HG02884 (cell line): Measurements from ENCODE around the gene MAD1L1.

ENCODE experiments used
- ATAC-seq: cut with Tn5 transposase; IDR thresholded peaks from one replicate; pipeline ENCODE4 v1.9.1; 2021; ENCODE audit warnings: mild to moderate bottlenecking, moderate library complexity; ENCODE audit not compliant: unreplicated experiment

Gene MAD1L1

GRCh38 chr7:2019711-2020511, 212.8 kb downstream of the MAD1L1 start:
- ATAC-seq: no peak

DNA sequence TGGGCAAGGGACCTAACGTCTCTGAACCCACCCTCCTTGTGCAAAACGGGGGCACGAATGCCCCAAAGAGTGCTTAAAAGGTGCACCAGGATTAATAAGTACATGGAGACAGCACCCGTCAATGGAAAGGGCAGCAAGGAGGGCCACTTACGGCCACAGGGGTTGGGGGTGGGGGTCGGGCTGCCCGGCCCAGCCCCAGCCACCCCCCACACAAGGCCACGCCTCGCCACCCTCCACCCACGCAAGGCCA, 213.4 kb downstream of the MAD1L1 start:
- no peak for ATAC-seq

GRCh38 chr7:2018569-2019460, 213.9 kb downstream of the MAD1L1 start:
- ATAC-seq: no peak

GRCh38 chr7:2017914-2018568, 214.7 kb downstream of the MAD1L1 start:
- ATAC-seq: no peak

DNA sequence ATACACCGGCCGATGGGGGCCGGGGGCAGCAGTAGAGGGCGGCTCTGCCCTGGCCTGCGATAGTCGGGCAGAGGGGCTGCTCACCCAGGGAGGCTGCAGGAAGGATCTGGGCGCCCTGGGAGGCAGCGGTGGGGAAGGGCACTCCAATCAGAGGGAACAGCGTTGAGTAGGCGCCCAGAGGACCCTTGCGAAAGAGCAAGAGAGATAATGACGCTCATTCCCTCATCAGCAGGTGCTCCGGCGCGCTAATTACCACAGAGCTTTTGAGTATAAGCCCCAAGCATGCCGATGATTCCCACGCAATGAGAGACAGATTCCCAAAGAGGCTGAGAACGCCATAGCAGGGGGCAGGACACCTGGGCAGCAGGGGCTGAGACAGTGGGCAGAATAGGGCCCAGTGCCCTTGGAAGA, 215.3 kb downstream of the MAD1L1 start:
- ATAC-seq: no peak

DNA sequence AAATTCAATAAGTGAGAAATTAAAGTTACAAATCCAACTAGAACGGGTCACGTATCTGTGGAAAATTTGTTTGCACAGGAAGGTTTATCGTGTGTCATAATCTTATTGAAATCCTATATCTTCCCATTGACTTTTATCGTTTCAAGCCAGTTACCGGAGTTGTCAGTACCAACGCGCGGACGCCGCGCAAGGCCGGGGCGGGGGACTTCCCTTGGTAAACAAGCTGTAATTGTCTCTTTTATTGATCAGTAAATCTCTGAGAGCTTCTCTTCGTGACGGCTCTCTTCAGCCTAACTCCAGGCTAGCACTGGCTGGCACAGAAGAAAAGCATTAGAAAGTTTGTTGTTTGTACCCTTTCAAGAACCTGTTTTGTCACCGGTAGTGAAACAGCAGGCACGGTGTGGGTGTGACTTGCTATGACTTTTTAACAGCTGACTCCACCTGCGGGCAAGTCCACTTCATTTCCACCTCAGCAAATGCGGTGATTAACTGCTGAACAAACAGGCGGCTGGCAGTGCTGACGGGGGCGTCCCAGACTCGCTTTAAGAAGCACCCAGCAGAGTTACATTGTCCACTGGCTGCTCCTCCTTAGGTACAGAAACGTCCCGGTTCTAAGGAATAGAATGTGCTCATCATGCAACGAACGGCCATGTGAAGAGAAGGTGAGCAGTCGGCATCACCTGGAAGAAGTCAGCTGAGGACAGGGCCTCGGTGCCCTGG, 215.8 kb downstream of the MAD1L1 start:
- ATAC-seq: no peak

DNA sequence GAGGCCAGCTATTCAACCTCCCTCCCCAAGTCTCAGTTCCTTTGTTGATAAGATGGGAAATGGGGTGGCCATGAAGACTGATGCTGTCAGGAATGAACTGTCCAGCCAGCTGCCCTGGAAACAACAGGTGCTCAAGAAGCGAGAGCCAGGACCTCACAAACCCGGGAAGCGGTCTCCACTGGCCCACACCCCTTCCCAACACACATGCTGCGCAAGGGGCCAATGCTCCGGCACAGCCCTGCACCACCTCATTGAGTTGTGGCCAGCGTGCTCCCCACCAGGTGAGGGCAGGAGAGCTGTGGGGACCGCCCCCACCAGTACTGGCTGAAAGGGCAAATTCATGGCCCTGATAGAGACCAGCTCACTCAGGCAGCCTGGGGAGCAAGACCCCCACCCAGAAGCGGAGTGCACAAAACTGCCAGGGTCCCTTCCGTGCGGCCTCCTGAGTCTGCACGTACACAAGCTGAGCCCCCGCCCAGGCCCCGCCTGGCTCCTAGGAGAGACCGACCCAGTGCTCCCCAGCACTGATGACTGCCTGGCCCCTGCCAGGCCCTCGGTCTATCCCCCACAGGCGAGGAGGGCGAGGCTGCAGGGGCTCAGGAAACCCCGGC, 216.6 kb downstream of the MAD1L1 start:
- no peak for ATAC-seq

- ATAC-seq: no peak
Observed at GRCh38 chr7:2015251-2015871, 217.4 kb downstream of the MAD1L1 start.

- ATAC-seq: no peak
Observed at GRCh38 chr7:2014391-2015241, 218.1 kb downstream of the MAD1L1 start.

DNA sequence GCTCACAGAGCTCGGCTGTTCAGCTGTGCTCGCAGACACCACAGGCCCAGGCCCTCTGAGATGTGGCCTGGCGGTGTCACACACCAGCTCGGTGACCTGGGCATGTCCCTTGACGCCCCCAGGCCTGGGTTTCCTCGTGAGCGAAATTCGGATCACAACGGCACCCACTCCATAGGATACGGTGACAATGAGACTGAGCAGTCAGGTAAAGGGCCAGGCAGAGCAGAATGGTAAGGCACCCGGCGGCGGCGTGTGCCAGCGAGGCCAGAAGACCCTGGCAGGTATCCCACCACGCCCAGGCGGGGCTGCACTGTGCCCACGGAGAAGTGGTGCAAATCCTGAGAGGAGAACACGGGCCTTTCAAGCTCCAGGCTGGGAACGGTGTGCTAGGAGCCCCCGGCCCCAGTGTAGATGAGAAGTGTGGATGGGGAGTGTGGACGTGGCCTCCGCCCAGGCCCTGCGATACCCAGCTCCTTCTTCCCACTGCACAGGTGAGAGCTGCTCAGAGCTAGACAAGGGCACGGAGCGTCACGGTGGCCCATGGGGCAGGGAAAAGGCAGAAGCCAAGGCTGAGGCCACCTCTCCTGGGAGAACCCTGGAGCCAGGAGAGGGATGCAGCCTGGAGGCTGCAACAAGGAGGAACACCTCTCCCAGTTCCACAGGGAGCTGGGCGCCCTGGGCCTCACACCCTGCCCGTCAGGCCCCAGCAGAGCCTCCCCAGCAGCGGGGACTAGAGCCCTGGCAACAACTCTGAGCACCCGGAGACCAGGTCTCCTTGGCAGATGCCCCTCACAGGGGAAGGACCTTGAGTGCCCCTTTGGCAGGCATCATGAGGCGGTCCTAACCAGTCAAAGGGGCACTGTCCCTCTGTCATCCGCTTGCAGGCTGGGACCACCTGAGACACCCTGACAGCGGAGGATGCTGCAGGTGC, 219.1 kb downstream of the MAD1L1 start:
- no peak for ATAC-seq

- ATAC-seq: no peak
Observed at GRCh38 chr7:2012981-2013380, 219.8 kb downstream of the MAD1L1 start.

GRCh38 chr7:2012044-2012900, 220.5 kb downstream of the MAD1L1 start:
- ATAC-seq: no peak

GRCh38 chr7:2011266-2012043, 221.3 kb downstream of the MAD1L1 start:
- no peak for ATAC-seq

- ATAC-seq: no peak
Observed at GRCh38 chr7:2010551-2011265, 222.0 kb downstream of the MAD1L1 start.

DNA sequence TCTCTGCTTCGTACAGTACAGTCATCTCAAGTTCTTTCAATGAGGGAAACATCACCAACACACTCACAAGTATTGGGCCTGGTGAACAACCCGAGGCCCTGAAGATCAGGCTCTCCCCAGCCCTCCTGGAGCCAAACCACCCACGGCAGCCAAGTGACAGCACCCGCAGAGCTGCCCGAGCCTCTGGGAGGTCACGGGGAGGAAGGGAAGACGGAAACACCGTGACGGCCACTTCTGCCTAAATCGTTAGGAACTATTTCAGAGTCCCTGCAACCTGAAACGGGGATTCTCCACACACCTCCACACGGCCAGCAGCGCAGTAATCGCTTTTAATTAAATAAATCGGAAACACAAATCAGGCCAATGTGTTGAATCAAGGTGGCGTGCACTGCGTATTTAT, 222.6 kb downstream of the MAD1L1 start:
- no peak for ATAC-seq

DNA sequence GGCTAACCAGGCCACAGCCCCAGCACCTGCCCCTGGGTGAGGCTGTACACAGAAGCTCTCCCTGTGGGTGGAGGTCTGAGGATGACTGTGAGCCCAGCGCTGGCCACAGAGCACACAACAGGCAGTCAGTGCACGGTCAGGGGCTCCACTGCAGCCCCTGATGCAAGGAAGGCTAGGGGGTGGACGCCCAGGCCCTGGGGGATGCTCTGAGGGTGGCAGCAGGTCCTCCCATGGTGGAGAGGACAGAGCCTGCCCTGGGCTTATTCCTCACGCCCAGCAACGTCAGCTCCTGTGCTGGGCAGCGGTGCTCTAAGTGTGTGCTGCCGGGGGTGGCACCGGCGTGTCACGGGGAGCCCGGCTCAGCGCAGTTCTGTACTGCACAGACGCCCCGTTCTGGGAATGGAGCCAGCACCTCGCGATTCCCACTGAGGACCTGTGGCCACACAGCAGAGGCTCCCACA, 223.2 kb downstream of the MAD1L1 start:
- no peak for ATAC-seq
